Measurements from ENCODE around the gene VAV2. TPM values are rescaled to one million over a fixed set of nuclear protein-coding genes. Genes with fewer than 3 reads are reported as not detected.

Gene VAV2
- total RNA-seq, 1 experiment from 2014 or later = 24.7 TPM

DNA sequence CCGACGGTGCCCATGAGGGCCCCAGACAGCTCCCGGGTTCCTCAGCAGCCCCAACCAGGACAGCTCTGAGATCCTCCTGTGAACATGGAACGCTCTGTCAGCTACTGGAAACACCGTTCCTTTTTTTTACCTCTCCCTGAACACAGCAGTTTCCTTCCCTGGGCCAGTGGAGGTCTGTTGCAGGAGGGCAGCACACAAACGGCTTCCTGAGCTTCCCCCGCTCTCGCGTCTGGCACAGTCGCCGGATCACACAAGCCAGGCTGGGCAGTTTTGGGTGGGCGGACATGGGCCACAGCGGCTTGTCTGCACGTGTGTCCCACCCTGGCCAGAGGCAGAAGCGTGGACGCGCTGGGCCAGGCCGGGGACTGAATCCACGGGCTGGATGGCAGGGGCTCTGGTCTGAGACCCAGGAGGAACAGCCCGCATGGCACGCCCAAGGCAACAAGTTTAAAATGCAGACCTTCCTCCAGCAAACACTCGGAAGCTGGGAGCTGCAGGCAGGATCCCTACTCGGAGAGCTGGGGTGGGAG lies 147.2 kb downstream of the VAV2 start:
- H3K9me3 ChIP-seq (ENCODE audit: control insufficient read depth, insufficient read depth, low read depth, low read length) = no peaks in the 10 kb centered on the region
- H3K27ac ChIP-seq (ENCODE audit: low read length) = no peak overlapping the region
- TF ChIP-seq, protein P1, sequence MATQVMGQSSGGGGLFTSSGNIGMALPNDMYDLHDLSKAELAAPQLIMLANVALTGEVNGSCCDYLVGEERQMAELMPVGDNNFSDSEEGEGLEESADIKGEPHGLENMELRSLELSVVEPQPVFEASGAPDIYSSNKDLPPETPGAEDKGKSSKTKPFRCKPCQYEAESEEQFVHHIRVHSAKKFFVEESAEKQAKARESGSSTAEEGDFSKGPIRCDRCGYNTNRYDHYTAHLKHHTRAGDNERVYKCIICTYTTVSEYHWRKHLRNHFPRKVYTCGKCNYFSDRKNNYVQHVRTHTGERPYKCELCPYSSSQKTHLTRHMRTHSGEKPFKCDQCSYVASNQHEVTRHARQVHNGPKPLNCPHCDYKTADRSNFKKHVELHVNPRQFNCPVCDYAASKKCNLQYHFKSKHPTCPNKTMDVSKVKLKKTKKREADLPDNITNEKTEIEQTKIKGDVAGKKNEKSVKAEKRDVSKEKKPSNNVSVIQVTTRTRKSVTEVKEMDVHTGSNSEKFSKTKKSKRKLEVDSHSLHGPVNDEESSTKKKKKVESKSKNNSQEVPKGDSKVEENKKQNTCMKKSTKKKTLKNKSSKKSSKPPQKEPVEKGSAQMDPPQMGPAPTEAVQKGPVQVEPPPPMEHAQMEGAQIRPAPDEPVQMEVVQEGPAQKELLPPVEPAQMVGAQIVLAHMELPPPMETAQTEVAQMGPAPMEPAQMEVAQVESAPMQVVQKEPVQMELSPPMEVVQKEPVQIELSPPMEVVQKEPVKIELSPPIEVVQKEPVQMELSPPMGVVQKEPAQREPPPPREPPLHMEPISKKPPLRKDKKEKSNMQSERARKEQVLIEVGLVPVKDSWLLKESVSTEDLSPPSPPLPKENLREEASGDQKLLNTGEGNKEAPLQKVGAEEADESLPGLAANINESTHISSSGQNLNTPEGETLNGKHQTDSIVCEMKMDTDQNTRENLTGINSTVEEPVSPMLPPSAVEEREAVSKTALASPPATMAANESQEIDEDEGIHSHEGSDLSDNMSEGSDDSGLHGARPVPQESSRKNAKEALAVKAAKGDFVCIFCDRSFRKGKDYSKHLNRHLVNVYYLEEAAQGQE (IDR thresholded peaks at IDR 0.05; ENCODE audit: insufficient read depth in 1 of 2, low read depth in 2 of 2, low read length in 1 of 2) = no peak
- TF ChIP-seq, protein P2, sequence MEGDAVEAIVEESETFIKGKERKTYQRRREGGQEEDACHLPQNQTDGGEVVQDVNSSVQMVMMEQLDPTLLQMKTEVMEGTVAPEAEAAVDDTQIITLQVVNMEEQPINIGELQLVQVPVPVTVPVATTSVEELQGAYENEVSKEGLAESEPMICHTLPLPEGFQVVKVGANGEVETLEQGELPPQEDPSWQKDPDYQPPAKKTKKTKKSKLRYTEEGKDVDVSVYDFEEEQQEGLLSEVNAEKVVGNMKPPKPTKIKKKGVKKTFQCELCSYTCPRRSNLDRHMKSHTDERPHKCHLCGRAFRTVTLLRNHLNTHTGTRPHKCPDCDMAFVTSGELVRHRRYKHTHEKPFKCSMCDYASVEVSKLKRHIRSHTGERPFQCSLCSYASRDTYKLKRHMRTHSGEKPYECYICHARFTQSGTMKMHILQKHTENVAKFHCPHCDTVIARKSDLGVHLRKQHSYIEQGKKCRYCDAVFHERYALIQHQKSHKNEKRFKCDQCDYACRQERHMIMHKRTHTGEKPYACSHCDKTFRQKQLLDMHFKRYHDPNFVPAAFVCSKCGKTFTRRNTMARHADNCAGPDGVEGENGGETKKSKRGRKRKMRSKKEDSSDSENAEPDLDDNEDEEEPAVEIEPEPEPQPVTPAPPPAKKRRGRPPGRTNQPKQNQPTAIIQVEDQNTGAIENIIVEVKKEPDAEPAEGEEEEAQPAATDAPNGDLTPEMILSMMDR (IDR thresholded peaks at IDR 0.05) = no peak
- TF ChIP-seq POLR2AphosphoS5 (IDR thresholded peaks at IDR 0.05; ENCODE audit: low read depth, low read length) = no peak
- TF ChIP-seq SIN3A (IDR thresholded peaks at IDR 0.05; ENCODE audit: borderline replicate concordance, insufficient read depth, low read depth, low read length) = no peak
- no peak for TF ChIP-seq TCF7L2 (IDR thresholded peaks at IDR 0.05; ENCODE audit: low read depth, low read length)
- in situ Hi-C loops (cut with HindIII; ENCODE audit: low pct_unique_long_range_greater_than_20kb, low sequenced_read_pairs) = no loop called here
- ATAC-seq (no peak), DNase-seq (ENCODE audit: low read depth, low spot score) (no peak)
- ChIA-PET CTCF (no interaction called here), POLR2A (no interaction called here)
- H3K36me3 ChIP-seq (ENCODE audit: control insufficient read depth, insufficient read depth, low read length) = no peaks in the 10 kb centered on the region
- no TSS peak for BruUV-seq (replicated peaks)
- H3K4me1 ChIP-seq (ENCODE audit: control insufficient read depth, insufficient read depth, low read length) = no peaks in the 10 kb centered on the region
- no peak overlapping the region for H3K4me3 ChIP-seq (ENCODE audit: low read depth in 2 of 2, low read length in 2 of 2)
- intact Hi-C loops (cut with micrococcal nuclease; ENCODE audit: unreplicated experiment) = no loop called here
- H3K27me3 ChIP-seq (ENCODE audit: control insufficient read depth, insufficient read depth, low read length) = no peaks in the 10 kb centered on the region

DNA sequence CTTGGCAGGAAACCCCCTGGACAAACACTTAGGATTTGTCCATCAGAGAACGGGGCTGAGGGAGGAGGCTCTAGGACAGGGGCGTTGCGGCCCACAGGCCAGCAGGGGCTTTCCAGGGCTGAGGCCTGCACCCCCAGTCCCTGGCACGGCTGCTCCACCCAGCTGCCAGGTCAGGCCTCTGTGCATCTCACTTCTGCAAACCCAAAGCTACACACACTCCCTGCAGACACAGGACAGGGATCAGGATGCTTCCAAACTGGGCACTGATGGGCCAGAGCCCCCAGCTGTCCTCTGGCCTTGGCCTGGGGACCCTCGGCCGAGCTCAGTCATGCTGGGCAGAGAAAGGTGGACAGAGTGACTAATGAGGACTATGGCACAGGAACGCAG lies 147.7 kb downstream of the VAV2 start:
- intact Hi-C loops (cut with micrococcal nuclease; ENCODE audit: unreplicated experiment) (no loop called here), in situ Hi-C loops (cut with HindIII; ENCODE audit: low pct_unique_long_range_greater_than_20kb, low sequenced_read_pairs) (no loop called here)
- no peaks in the 10 kb centered on the region for H3K9me3 ChIP-seq (ENCODE audit: control insufficient read depth, insufficient read depth, low read depth, low read length)
- BruUV-seq (replicated peaks) = no TSS peak
- no peak overlapping the region for H3K4me3 ChIP-seq (ENCODE audit: low read depth in 2 of 2, low read length in 2 of 2)
- H3K36me3 ChIP-seq (ENCODE audit: control insufficient read depth, insufficient read depth, low read length) = no peaks in the 10 kb centered on the region
- ATAC-seq (no peak), DNase-seq (ENCODE audit: low read depth, low spot score) (no peak)
- TF ChIP-seq POLR2AphosphoS5 (IDR thresholded peaks at IDR 0.05; ENCODE audit: low read depth, low read length) = no peak
- TF ChIP-seq, protein P2 (IDR thresholded peaks at IDR 0.05) = no peak
- no peak for TF ChIP-seq SIN3A (IDR thresholded peaks at IDR 0.05; ENCODE audit: borderline replicate concordance, insufficient read depth, low read depth, low read length)
- TF ChIP-seq, protein P1 (IDR thresholded peaks at IDR 0.05; ENCODE audit: insufficient read depth in 1 of 2, low read depth in 2 of 2, low read length in 1 of 2) = no peak
- TF ChIP-seq TCF7L2 (IDR thresholded peaks at IDR 0.05; ENCODE audit: low read depth, low read length) = no peak
- CTCF ChIA-PET = interaction anchor here (0.5 kb wide), 1 partner anchor 21 kb away, joined by 3 read pairs; no protein-coding TSS in a partner anchor
- POLR2A ChIA-PET = no interaction called here
- no peak overlapping the region for H3K27ac ChIP-seq (ENCODE audit: low read length)
- no peaks in the 10 kb centered on the region for H3K27me3 ChIP-seq (ENCODE audit: control insufficient read depth, insufficient read depth, low read length)
- H3K4me1 ChIP-seq (ENCODE audit: control insufficient read depth, insufficient read depth, low read length) = no peaks in the 10 kb centered on the region
